WTC11 (cell line): ENCODE measurements around the gene ANXA9. TPM values are rescaled to one million over a fixed set of nuclear protein-coding genes. Genes with fewer than 3 reads are reported as not detected.

Experiments
- ATAC-seq: fragments of 200-7000 bp; cut with Tn5 transposase; 2 replicates; pipeline ENCODE4 v1.10.0; 2021; ENCODE audit warnings: mild to moderate bottlenecking, moderate library complexity
- CTCF ChIA-PET: fragments of 300-600 bp; sonication (Branson Sonifier 250); formaldehyde crosslinking; loops from one replicate; lab custom pipeline; 2021; ENCODE audit warnings: antibody characterized with exemption; lab: Charles Lee
- POLR2A ChIA-PET: fragments of 350-600 bp; sonication (Branson Sonifier 250); formaldehyde crosslinking; loops from one replicate; lab custom pipeline; 2021; ENCODE audit warnings: antibody characterized with exemption; lab: Charles Lee
- DNase-seq: peaks from one replicate; pipeline ENCODE4 v3.0.0; 2021; ENCODE audit warnings: low spot score
- H3K27ac Mint-ChIP-seq: 2 replicates; pipeline ENCODE4 v1.8.0; 2021; ENCODE audit warnings: mixed read lengths
- H3K27me3 Mint-ChIP-seq: 2 replicates; pipeline ENCODE4 v1.8.0; 2021; ENCODE audit warnings: low read depth, mild to moderate bottlenecking, moderate library complexity, mixed read lengths
- H3K36me3 Mint-ChIP-seq: 2 replicates; pipeline ENCODE4 v1.8.0; 2021; ENCODE audit warnings: mixed read lengths
- H3K4me1 Mint-ChIP-seq: 2 replicates; pipeline ENCODE4 v1.8.0; 2022; ENCODE audit warnings: mixed read lengths
- H3K4me3 Mint-ChIP-seq: 2 replicates; pipeline ENCODE4 v1.8.0; 2021; ENCODE audit warnings: mild to moderate bottlenecking, moderate library complexity, mixed read lengths
- H3K9me3 Mint-ChIP-seq: 2 replicates; pipeline ENCODE4 v1.8.0; 2021; ENCODE audit warnings: mixed read lengths
- ATF6 ChIP-seq: sonication (generic); formaldehyde crosslinking; IDR thresholded peaks from 2 replicates; pipeline ENCODE4 v1.8.1; 2023; ENCODE audit warnings: mild to moderate bottlenecking, missing genetic modification reagents
- CTCF ChIP-seq: fragments of 200-600 bp; IDR thresholded peaks from 2 replicates; pipeline ENCODE4 v1.8.0; 2022; ENCODE audit warnings: antibody characterized with exemption
- E2F1 ChIP-seq: sonication (generic); formaldehyde crosslinking; IDR thresholded peaks from 2 replicates; pipeline ENCODE4 v1.8.0; 2022; ENCODE audit warnings: mild to moderate bottlenecking, missing genetic modification reagents
- FOXJ3 ChIP-seq: sonication (generic); formaldehyde crosslinking; IDR thresholded peaks from 2 replicates; pipeline ENCODE4 v1.9.0; 2021; ENCODE audit warnings: missing genetic modification reagents, mild to moderate bottlenecking, borderline replicate concordance
- FOXP4 ChIP-seq: sonication (generic); formaldehyde crosslinking; IDR thresholded peaks from 2 replicates; pipeline ENCODE4 v1.8.0; 2022; ENCODE audit warnings: mild to moderate bottlenecking, missing genetic modification reagents
- IRF2 ChIP-seq: sonication (generic); formaldehyde crosslinking; IDR thresholded peaks from 2 replicates; pipeline ENCODE4 v1.8.0; 2022; ENCODE audit warnings: low read depth, missing genetic modification reagents, borderline replicate concordance
- MYBL2 ChIP-seq: sonication (generic); formaldehyde crosslinking; IDR thresholded peaks from 2 replicates; pipeline ENCODE4 v1.8.1; 2023; ENCODE audit warnings: mild to moderate bottlenecking, moderate library complexity, missing genetic modification reagents
- NFE2L1 ChIP-seq: sonication (generic); formaldehyde crosslinking; IDR thresholded peaks from 2 replicates; pipeline ENCODE4 v1.8.1; 2023; ENCODE audit warnings: missing genetic modification reagents
- OVOL2 ChIP-seq: fragments of 250-450 bp; sonication (Bioruptor Pico); IDR thresholded peaks from 2 replicates; pipeline ENCODE4 v1.9.0; 2021; ENCODE audit warnings: mild to moderate bottlenecking, borderline replicate concordance
- SMAD3 ChIP-seq: sonication (generic); formaldehyde crosslinking; IDR thresholded peaks from 2 replicates; pipeline ENCODE4 v1.8.0; 2022; ENCODE audit warnings: missing genetic modification reagents, mild to moderate bottlenecking, borderline replicate concordance
- USF1 ChIP-seq: sonication (generic); formaldehyde crosslinking; IDR thresholded peaks from 2 replicates; pipeline ENCODE4 v1.8.0; 2022; ENCODE audit warnings: mild to moderate bottlenecking, missing genetic modification reagents
- ZNF219 ChIP-seq: sonication (generic); formaldehyde crosslinking; IDR thresholded peaks from 2 replicates; pipeline ENCODE4 v1.8.0; 2023; ENCODE audit warnings: missing genetic modification reagents, mild to moderate bottlenecking, borderline replicate concordance
- ZNF416 ChIP-seq: fragments of 250-450 bp; sonication (Bioruptor Pico); IDR thresholded peaks from 2 replicates; pipeline ENCODE4 v1.9.0; 2021; ENCODE audit warnings: mild to moderate bottlenecking, inconsistent platforms
- ZNF423 ChIP-seq: fragments of 250-450 bp; sonication (Bioruptor Pico); IDR thresholded peaks from 2 replicates; pipeline ENCODE4 v2.1.2; 2022; ENCODE audit warnings: mild to moderate bottlenecking, moderate library complexity
- total RNA-seq: library from RNA; stranded (reverse); gene quantifications from 3 replicates; pipeline ENCODE4 v1.2.3, GENCODE V29; 2021
- TF ChIP-seq, protein P1 (sequence below): fragments of 250-450 bp; sonication (Bioruptor Pico); IDR thresholded peaks from 2 replicates; pipeline ENCODE4 v1.9.0; 2021; ENCODE audit warnings: mild to moderate bottlenecking

ANXA9 gene
- total RNA-seq, 1 experiment from 2014 or later = 1.6 TPM

DNA sequence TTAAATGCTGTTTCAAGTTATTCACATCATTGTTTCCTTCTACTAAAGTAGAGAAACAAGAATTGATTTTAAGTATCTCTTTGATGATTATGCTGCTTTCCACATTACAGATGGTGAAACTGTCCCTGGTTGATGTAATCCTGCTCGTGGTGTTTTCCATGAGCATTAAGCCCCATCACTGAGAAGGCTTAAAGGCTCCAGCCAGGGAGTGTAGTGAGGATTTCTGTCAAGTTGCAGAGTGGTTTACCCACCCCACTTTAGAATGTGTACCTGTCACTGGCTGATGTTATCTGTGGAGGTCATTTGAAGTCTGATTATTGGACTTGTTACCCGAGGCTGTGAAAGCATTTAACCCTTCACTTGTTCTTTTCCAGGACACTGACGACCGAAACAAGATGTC is 20.3 kb upstream of the ANXA9 start (continued):
- TF ChIP-seq, protein P1, sequence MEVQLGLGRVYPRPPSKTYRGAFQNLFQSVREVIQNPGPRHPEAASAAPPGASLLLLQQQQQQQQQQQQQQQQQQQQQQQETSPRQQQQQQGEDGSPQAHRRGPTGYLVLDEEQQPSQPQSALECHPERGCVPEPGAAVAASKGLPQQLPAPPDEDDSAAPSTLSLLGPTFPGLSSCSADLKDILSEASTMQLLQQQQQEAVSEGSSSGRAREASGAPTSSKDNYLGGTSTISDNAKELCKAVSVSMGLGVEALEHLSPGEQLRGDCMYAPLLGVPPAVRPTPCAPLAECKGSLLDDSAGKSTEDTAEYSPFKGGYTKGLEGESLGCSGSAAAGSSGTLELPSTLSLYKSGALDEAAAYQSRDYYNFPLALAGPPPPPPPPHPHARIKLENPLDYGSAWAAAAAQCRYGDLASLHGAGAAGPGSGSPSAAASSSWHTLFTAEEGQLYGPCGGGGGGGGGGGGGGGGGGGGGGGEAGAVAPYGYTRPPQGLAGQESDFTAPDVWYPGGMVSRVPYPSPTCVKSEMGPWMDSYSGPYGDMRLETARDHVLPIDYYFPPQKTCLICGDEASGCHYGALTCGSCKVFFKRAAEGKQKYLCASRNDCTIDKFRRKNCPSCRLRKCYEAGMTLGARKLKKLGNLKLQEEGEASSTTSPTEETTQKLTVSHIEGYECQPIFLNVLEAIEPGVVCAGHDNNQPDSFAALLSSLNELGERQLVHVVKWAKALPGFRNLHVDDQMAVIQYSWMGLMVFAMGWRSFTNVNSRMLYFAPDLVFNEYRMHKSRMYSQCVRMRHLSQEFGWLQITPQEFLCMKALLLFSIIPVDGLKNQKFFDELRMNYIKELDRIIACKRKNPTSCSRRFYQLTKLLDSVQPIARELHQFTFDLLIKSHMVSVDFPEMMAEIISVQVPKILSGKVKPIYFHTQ (CRISPR knock-in tag) = no peak
- TF ChIP-seq FOXJ3 (no peak), IRF2 (no peak)

DNA sequence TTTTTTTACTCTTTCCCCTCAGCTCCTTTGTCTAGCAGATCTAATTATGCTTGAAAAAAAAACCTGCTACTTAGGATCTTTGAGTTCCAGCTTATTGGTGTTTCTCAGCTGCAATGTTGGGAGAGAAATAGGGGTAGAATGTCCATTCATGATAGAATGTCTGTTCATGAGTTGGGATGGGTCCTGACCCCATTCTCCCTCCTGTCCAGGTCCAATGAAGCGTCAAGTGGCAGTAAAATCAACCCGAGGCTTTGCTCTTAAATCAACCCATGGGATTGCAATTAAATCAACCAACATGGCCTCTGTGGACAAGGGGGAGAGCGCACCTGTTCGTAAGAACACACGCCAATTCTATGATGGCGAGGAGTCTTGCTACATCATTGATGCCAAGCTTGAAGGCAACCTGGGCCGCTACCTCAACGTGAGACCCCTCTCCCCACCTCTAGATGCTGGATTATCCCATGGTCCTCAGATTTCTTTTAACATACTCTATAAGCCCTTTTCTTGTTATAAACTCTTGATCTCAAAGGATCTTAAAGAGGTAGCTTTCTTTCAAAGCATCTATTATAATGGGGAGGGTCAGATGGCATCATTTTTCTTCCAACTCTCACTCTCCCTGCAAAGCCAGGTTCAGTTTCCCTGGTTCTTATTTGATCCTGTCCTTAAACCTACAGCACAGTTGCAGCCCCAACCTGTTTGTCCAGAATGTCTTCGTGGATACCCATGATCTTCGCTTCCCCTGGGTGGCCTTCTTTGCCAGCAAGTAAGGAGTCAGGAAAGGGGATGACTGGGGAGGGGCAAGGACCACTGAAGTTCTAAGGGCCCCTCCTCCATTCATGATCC is 18.6 kb upstream of the ANXA9 start:
- no peak overlapping the region for H3K4me3 Mint-ChIP-seq
- ATAC-seq (no peak), DNase-seq (no peak)
- ChIA-PET CTCF (interaction anchor here (0.9 to 1.7 kb wide), 2 partner anchors 16 to 17 kb away, joined by 3 to 5 read pairs; no protein-coding TSS in a partner anchor), POLR2A (no interaction called here)
- H3K4me1 Mint-ChIP-seq = no peaks in the 10 kb centered on the region
- no peak for TF ChIP-seq E2F1 (CRISPR knock-in tag)
- TF ChIP-seq USF1 = no peak
- no peak for TF ChIP-seq OVOL2 (CRISPR knock-in tag)
- no peak for TF ChIP-seq FOXP4 (CRISPR knock-in tag)
- TF ChIP-seq, protein P1 (CRISPR knock-in tag) = no peak
- no peak for TF ChIP-seq MYBL2 (CRISPR knock-in tag)
- TF ChIP-seq CTCF = no peak
- no peak for TF ChIP-seq SMAD3 (CRISPR knock-in tag)
- no peak for TF ChIP-seq ZNF423
- TF ChIP-seq ATF6 = no peak
- no peak for TF ChIP-seq ZNF219 (CRISPR knock-in tag)
- TF ChIP-seq ZNF416 (CRISPR knock-in tag) = no peak
- TF ChIP-seq NFE2L1 (CRISPR knock-in tag) = no peak
- no peaks in the 10 kb centered on the region for H3K9me3 Mint-ChIP-seq
- H3K27ac Mint-ChIP-seq = peak overlapping the region; percentile 33; the same call in 1 of the 2 replicates
- peaks cover 89% of the 10 kb centered on the region for H3K36me3 Mint-ChIP-seq
- H3K27me3 Mint-ChIP-seq = no peaks in the 10 kb centered on the region
